Esophagus squamous epithelium (tissue), 4 donors: ENCODE measurements around the gene KCTD14.

Experiments used
- POLR2A ChIP-seq, 4 donors: fragments of 450-650 bp; IDR thresholded peaks; one replicate each; pipeline ENCODE4 v1.6.1; 2017; ENCODE audit warnings: antibody characterized with exemption in 4 of 4, mild to moderate bottlenecking in 4 of 4, moderate library complexity in 3 of 4
- TF ChIP-seq, protein P1 (sequence below), 6 experiments: fragments of 450-650 bp in 4 of 6; fragments of 200-600 bp in 2 of 6; sonication (generic) in 2 of 6; IDR thresholded peaks; one replicate each; pipeline ENCODE4 v1.5.1; 2016 to 2019; ENCODE audit warnings: antibody characterized with exemption in 6 of 6, mild to moderate bottlenecking in 4 of 6, moderate library complexity in 4 of 6

GRCh38 chr11:77993902-77994301 lies 29.2 kb downstream of the KCTD14 start:
- no peak for TF ChIP-seq POLR2A (IDR thresholded peaks at IDR 0.05)
- TF ChIP-seq, protein P1, sequence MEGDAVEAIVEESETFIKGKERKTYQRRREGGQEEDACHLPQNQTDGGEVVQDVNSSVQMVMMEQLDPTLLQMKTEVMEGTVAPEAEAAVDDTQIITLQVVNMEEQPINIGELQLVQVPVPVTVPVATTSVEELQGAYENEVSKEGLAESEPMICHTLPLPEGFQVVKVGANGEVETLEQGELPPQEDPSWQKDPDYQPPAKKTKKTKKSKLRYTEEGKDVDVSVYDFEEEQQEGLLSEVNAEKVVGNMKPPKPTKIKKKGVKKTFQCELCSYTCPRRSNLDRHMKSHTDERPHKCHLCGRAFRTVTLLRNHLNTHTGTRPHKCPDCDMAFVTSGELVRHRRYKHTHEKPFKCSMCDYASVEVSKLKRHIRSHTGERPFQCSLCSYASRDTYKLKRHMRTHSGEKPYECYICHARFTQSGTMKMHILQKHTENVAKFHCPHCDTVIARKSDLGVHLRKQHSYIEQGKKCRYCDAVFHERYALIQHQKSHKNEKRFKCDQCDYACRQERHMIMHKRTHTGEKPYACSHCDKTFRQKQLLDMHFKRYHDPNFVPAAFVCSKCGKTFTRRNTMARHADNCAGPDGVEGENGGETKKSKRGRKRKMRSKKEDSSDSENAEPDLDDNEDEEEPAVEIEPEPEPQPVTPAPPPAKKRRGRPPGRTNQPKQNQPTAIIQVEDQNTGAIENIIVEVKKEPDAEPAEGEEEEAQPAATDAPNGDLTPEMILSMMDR (IDR thresholded peaks at IDR 0.05), result no peak
